ENCODE measurements around the gene PHKG1.
"Not testable (repeated sequence)": the region's sequence is repeated elsewhere in the genome, so short reads cannot be mapped to it uniquely, and the experiment has no call there.

The PHKG1 gene

DNA sequence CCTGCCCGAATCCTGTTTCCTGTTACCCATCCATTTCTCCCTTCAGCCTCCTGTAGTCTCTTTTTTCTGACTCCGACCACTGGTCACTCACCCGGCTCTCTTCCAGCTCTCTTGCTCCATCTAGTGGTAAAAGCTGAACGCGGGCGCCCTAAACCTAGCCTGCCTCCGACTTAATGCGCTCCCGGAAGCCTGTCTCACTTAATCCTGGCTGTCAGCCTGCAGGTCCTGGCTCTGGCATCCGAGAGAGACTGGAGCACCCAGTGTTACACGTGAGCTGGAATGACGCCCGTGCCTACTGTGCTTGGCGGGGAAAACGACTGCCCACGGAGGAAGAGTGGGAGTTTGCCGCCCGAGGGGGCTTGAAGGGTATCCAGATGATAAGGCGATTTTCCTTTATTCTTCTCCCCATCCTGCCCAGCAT, 18.4 kb downstream of the PHKG1 start:
- Histone ChIP-seq H3K4me1 (ENCODE audit: insufficient read depth, low read length) (no peaks in the 10 kb centered on the region), H3K9ac (ENCODE audit: low read depth, low read length) (no peak overlapping the region)

DNA sequence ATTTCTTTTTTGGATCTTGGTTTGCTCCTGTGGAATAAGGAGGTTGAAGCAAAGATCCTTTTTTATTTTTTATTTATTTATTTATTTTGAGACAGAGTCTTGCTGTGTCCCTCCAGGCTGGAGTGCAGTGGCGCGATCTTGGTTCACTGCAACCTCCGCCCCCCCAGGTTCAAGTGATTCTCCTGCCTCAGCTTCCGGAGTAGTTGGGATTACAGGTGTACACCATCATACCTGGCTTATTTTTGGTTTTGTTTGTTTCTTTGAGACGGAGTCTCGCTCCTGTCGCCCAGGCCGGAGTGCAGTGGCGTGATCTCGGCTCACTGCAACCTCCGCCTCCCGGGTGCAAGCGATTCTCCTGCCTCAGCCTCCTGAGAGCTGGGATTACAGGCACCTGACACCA, 26.4 kb downstream of the PHKG1 start:
- H3K4me2 ChIP-seq (ENCODE audit: insufficient read depth, low read length); H3K9me3 ChIP-seq (ENCODE audit: insufficient read depth, low read length, severe bottlenecking); H3K9ac ChIP-seq (ENCODE audit: low read depth, low read length); H3K27ac ChIP-seq (ENCODE audit: low read length); H2AFZ ChIP-seq (ENCODE audit: low read depth, low read length); ATAC-seq (ENCODE audit: insufficient read depth, low read depth); H3K27me3 ChIP-seq (ENCODE audit: insufficient read depth, low read length, poor library complexity); H4K20me1 ChIP-seq (ENCODE audit: insufficient read depth, low read length); H3K4me3 ChIP-seq (ENCODE audit: low read depth in 1 of 2, low read length in 2 of 2); DNase-seq: not testable (repeated sequence)
- Histone ChIP-seq H3K4me1 (ENCODE audit: insufficient read depth, low read length) (peaks cover 33% of the 10 kb centered on the region), H3K36me3 (ENCODE audit: insufficient read depth, low read length) (peaks cover 61% of the 10 kb centered on the region), H3K79me2 (ENCODE audit: insufficient read depth, low read length) (peaks cover 47% of the 10 kb centered on the region)

More for the DNA sequence above, 18.4 kb downstream of the PHKG1 start:
- no peak overlapping the region for H3K27ac ChIP-seq (ENCODE audit: low read length)
- no peaks in the 10 kb centered on the region for H3K9me3 ChIP-seq (ENCODE audit: insufficient read depth, low read length, severe bottlenecking)
- H3K36me3 ChIP-seq (ENCODE audit: insufficient read depth, low read length), result peaks cover 66% of the 10 kb centered on the region
- H3K4me2 ChIP-seq (ENCODE audit: insufficient read depth, low read length), result no peak overlapping the region
- ATAC-seq (ENCODE audit: insufficient read depth, low read depth) (peak; percentile 72), DNase-seq (peak; percentile 42)
- no peaks in the 10 kb centered on the region for H3K27me3 ChIP-seq (ENCODE audit: insufficient read depth, low read length, poor library complexity)
- H2AFZ ChIP-seq (ENCODE audit: low read depth, low read length), result no peak overlapping the region
- H4K20me1 ChIP-seq (ENCODE audit: insufficient read depth, low read length), result 0 out of 2 replicates have a peak, but pooled peaks cover 4% of the 10 kb centered on the region
- no peaks in the 10 kb centered on the region for H3K79me2 ChIP-seq (ENCODE audit: insufficient read depth, low read length)
- no peak overlapping the region for H3K4me3 ChIP-seq (ENCODE audit: low read depth in 1 of 2, low read length in 2 of 2)
- TF ChIP-seq, protein P1, sequence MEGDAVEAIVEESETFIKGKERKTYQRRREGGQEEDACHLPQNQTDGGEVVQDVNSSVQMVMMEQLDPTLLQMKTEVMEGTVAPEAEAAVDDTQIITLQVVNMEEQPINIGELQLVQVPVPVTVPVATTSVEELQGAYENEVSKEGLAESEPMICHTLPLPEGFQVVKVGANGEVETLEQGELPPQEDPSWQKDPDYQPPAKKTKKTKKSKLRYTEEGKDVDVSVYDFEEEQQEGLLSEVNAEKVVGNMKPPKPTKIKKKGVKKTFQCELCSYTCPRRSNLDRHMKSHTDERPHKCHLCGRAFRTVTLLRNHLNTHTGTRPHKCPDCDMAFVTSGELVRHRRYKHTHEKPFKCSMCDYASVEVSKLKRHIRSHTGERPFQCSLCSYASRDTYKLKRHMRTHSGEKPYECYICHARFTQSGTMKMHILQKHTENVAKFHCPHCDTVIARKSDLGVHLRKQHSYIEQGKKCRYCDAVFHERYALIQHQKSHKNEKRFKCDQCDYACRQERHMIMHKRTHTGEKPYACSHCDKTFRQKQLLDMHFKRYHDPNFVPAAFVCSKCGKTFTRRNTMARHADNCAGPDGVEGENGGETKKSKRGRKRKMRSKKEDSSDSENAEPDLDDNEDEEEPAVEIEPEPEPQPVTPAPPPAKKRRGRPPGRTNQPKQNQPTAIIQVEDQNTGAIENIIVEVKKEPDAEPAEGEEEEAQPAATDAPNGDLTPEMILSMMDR (IDR thresholded peaks at IDR 0.05; ENCODE audit: borderline replicate concordance, extremely low read depth, low read length, poor library complexity, severe bottlenecking), result peak; percentile 79
- TF ChIP-seq EZH2 (IDR thresholded peaks at IDR 0.05; ENCODE audit: borderline replicate concordance, low read depth, low read length, severe bottlenecking), result no peak

DNA sequence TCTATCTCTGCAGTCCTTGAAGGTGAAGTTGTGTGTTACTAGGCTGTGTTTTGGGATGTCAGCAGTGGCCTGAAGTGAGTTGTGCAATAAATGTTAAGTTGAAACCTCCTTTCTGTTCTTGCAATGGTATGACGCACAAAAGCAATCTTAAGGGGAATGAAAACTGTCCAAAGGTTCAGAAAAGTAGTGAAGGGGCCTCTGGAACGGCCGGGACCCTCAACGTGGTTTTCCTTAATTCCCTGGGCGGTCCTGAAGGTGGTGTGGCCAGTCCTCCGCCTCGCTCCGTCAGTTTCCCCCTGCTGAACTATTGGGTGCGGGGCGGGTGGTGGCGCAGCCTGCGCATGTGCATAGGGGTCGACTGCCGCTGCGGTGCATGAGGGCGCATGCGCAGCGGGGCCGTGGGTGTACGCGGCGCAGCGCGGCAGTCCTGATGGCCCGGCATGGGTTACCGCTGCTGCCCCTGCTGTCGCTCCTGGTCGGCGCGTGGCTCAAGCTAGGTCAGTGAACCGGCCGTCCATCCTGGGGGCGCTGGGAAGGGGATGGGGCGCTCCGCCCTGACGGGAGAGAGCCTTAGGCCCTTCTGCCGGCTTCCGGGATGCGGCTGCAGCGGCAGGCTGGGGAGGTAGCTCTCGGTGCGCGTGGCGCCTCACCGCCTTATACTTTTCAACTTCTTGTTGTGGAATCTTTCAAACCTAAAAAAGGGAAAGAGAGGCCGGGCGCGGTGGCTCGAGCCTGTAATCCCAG, 28.7 kb downstream of the PHKG1 start, which contains the start of gene SUMF2:
TSS of gene SUMF2 (plus strand) at position 405 of the 744 bp plus-strand sequence. CDS start at position 431, 26 bp downstream.
- H3K4me2 ChIP-seq (ENCODE audit: insufficient read depth, low read length), result peak within 1 kb of the TSS; percentile 68
- no peak for TF ChIP-seq EZH2 (IDR thresholded peaks at IDR 0.05; ENCODE audit: borderline replicate concordance, low read depth, low read length, severe bottlenecking)
- TF ChIP-seq, protein P1 (IDR thresholded peaks at IDR 0.05; ENCODE audit: borderline replicate concordance, extremely low read depth, low read length, poor library complexity, severe bottlenecking), result peak; percentile 24
- ATAC-seq (ENCODE audit: insufficient read depth, low read depth), result peak; percentile 93
- H2AFZ ChIP-seq (ENCODE audit: low read depth, low read length), result peak within 1 kb of the TSS; percentile 79
- H3K4me1 ChIP-seq (ENCODE audit: insufficient read depth, low read length), result peaks cover 48% of the 10 kb centered on the region
- H3K79me2 ChIP-seq (ENCODE audit: insufficient read depth, low read length), result peaks cover 64% of the 10 kb centered on the region
- H3K27ac ChIP-seq (ENCODE audit: low read length), result peak within 1 kb of the TSS; percentile 89
- peaks cover 63% of the 10 kb centered on the region for H3K36me3 ChIP-seq (ENCODE audit: insufficient read depth, low read length)
- H4K20me1 ChIP-seq (ENCODE audit: insufficient read depth, low read length), result peaks cover 17% of the 10 kb centered on the region
- no peaks in the 10 kb centered on the region for H3K9me3 ChIP-seq (ENCODE audit: insufficient read depth, low read length, severe bottlenecking)
- peak; percentile 88 for DNase-seq
- H3K27me3 ChIP-seq (ENCODE audit: insufficient read depth, low read length, poor library complexity), result no peaks in the 10 kb centered on the region
- H3K4me3 ChIP-seq (ENCODE audit: low read depth in 1 of 2, low read length in 2 of 2), result peak within 1 kb of the TSS; percentile 48 to 80; a peak in 3 of 4 replicates
- H3K9ac ChIP-seq (ENCODE audit: low read depth, low read length), result peak within 1 kb of the TSS; percentile 72

DNA sequence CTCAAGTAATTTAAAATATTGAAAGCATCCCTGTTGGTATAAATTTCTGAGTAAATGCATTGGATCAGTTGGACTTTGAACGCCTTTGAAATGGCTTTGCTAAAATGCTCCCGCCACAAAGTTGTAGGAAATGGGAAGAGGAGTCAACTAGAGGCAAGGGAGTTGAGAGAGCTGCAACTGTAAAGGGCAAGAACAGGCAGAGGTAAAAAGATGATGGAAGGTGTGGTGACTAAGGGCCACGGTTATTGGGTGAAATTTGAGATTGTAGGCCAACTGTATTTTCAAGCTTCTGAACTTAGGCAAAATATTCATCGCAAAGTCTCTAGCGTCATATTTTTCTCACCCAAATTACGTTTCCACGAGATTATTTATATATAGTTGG, 29.3 kb downstream of the PHKG1 start:
- Histone ChIP-seq H3K9me3 (ENCODE audit: insufficient read depth, low read length, severe bottlenecking) (no peaks in the 10 kb centered on the region), H3K27ac (ENCODE audit: low read length) (peak overlapping the region; percentile 89), H3K4me2 (ENCODE audit: insufficient read depth, low read length) (peak overlapping the region; percentile 65), H4K20me1 (ENCODE audit: insufficient read depth, low read length) (peaks cover 19% of the 10 kb centered on the region), H3K4me3 (ENCODE audit: low read depth in 1 of 2, low read length in 2 of 2) (peak overlapping the region in 1 of 2 experiments; percentile 80; a peak in 3 of 4 replicates), H3K4me1 (ENCODE audit: insufficient read depth, low read length) (peaks cover 53% of the 10 kb centered on the region), H3K9ac (ENCODE audit: low read depth, low read length) (peak overlapping the region; percentile 72), H3K27me3 (ENCODE audit: insufficient read depth, low read length, poor library complexity) (no peaks in the 10 kb centered on the region), H2AFZ (ENCODE audit: low read depth, low read length) (peak overlapping the region; percentile 79), H3K36me3 (ENCODE audit: insufficient read depth, low read length) (peaks cover 63% of the 10 kb centered on the region), H3K79me2 (ENCODE audit: insufficient read depth, low read length) (peaks cover 67% of the 10 kb centered on the region)
- TF ChIP-seq, protein P1 (IDR thresholded peaks at IDR 0.05; ENCODE audit: borderline replicate concordance, extremely low read depth, low read length, poor library complexity, severe bottlenecking), result no peak
- TF ChIP-seq EZH2 (IDR thresholded peaks at IDR 0.05; ENCODE audit: borderline replicate concordance, low read depth, low read length, severe bottlenecking), result no peak
- peak; percentile 2; the same call in 1 of the 3 replicates for ATAC-seq (ENCODE audit: insufficient read depth, low read depth)
- no peak for DNase-seq

Data from DND-41 (cell line).